HG03342 (cell line): ENCODE results near the gene KCNJ6.

ENCODE experiments used
- ATAC-seq: cut with Tn5 transposase; IDR thresholded peaks from one replicate; pipeline ENCODE4 v1.9.1; 2021; ENCODE audit warnings: mild to moderate bottlenecking, moderate library complexity; ENCODE audit not compliant: unreplicated experiment

KCNJ6 gene

GRCh38 chr21:37907076-37907475, 9.2 kb downstream of the KCNJ6 start:
- ATAC-seq: no peak

GRCh38 chr21:37905291-37905690, 11.0 kb downstream of the KCNJ6 start:
- no peak for ATAC-seq

- no peak for ATAC-seq
Observed at GRCh38 chr21:37904856-37905255, 11.4 kb downstream of the KCNJ6 start.

- no peak for ATAC-seq
Observed at GRCh38 chr21:37903396-37903795, 12.9 kb downstream of the KCNJ6 start.

- no peak for ATAC-seq
Observed at GRCh38 chr21:37899146-37899545, 17.1 kb downstream of the KCNJ6 start.

GRCh38 chr21:37896788-37897187, 19.5 kb downstream of the KCNJ6 start:
- ATAC-seq: no peak

GRCh38 chr21:37891972-37892371, 24.3 kb downstream of the KCNJ6 start:
- ATAC-seq: no peak

- ATAC-seq: no peak
Observed at GRCh38 chr21:37888659-37889058, 27.6 kb downstream of the KCNJ6 start.

- ATAC-seq: no peak
Observed at GRCh38 chr21:37886726-37887299, 29.4 kb downstream of the KCNJ6 start.

GRCh38 chr21:37886120-37886519, 30.1 kb downstream of the KCNJ6 start:
- ATAC-seq: no peak

- ATAC-seq: no peak
Observed at GRCh38 chr21:37878946-37879660, 37.2 kb downstream of the KCNJ6 start.

GRCh38 chr21:37877888-37878684, 38.2 kb downstream of the KCNJ6 start:
- no peak for ATAC-seq

- no peak for ATAC-seq
Observed at GRCh38 chr21:37877171-37877570, 39.1 kb downstream of the KCNJ6 start.

GRCh38 chr21:37876561-37876960, 39.7 kb downstream of the KCNJ6 start:
- ATAC-seq: no peak

GRCh38 chr21:37874904-37875780, 41.1 kb downstream of the KCNJ6 start:
- ATAC-seq: no peak

- ATAC-seq: no peak
Observed at GRCh38 chr21:37874481-37874880, 41.8 kb downstream of the KCNJ6 start.

GRCh38 chr21:37873655-37874054, 42.6 kb downstream of the KCNJ6 start:
- no peak for ATAC-seq

GRCh38 chr21:37871121-37871862, 45.0 kb downstream of the KCNJ6 start:
- ATAC-seq: no peak

- no peak for ATAC-seq
Observed at GRCh38 chr21:37870221-37870620, 46.0 kb downstream of the KCNJ6 start.

- ATAC-seq: no peak
Observed at GRCh38 chr21:37869661-37870060, 46.6 kb downstream of the KCNJ6 start.
